Esophagus muscularis mucosa (tissue), 3 donors: ENCODE data around the gene MYO1E.

Experiments
- CTCF ChIP-seq, 3 experiments: fragments of 200-600 bp in 2 of 3; fragments of 450-650 bp in 1 of 3; sonication (generic) in 2 of 3; IDR thresholded peaks; one replicate each; pipeline ENCODE4 v1.5.1; 2017 to 2019; ENCODE audit warnings: antibody characterized with exemption in 3 of 3, mild to moderate bottlenecking in 2 of 3, moderate library complexity in 1 of 3
- POLR2AphosphoS5 ChIP-seq, 2 donors: sonication (generic); formaldehyde crosslinking; IDR thresholded peaks; one replicate each; pipeline ENCODE4 v1.6.1; 2017; ENCODE audit warnings: antibody characterized with exemption in 2 of 2

GRCh38 chr15:59171067-59171397 lies 201.6 kb downstream of the MYO1E start:
- TF ChIP-seq CTCF (IDR thresholded peaks at IDR 0.05) (no peak), POLR2AphosphoS5 (IDR thresholded peaks at IDR 0.05) (no peak)
